ENCODE data around the gene NMU. TPM values are rescaled to one million over a fixed set of nuclear protein-coding genes. Genes with fewer than 3 reads are reported as not detected.

The NMU gene
- total RNA-seq, 1 experiment from 2014 or later: 22.6 TPM

DNA sequence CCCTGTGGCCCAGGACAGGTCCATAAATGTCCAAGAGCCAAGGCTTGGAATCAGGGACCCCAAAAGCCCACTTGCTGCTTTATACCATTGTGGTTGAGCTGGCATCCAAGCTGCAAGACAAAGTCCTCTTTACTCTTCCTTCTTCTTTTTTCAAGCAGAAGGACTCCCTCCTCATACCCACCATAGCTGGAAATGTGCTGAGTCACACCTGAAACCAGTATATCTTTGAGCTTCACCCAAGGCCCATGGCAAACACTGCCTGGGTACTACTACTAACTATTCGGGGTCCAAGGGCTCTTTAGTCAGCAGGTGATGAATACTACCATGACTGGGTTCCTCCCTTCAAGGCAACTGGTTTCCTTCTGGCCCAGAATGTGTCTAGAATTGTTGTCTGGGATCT is 37.3 kb upstream of the NMU start:
- Histone ChIP-seq H2AFZ (no peak overlapping the region), H3K79me2 (ENCODE audit: low read depth) (no peaks in the 10 kb centered on the region), H3K36me3 (ENCODE audit: low read depth) (no peaks in the 10 kb centered on the region), H3F3A (ENCODE audit: insufficient read depth, low read depth) (no peaks in the 10 kb centered on the region), H4K20me1 (ENCODE audit: insufficient read depth) (no peaks in the 10 kb centered on the region), H3K4me3 (no peak overlapping the region), H3K4me1 (replicated peaks; ENCODE audit: insufficient read depth) (no peaks in the 10 kb centered on the region), H3K4me2 (no peak overlapping the region), H3K27ac (no peak overlapping the region), H3K9me2 (ENCODE audit: insufficient read depth) (no peaks in the 10 kb centered on the region), H3K9me3 (ENCODE audit: insufficient read depth, low read depth) (no peaks in the 10 kb centered on the region), H3K27me3 (ENCODE audit: insufficient read depth, low read depth) (no peaks in the 10 kb centered on the region)
- TF ChIP-seq EZH2 (IDR thresholded peaks at IDR 0.05; ENCODE audit: low read depth): no peak
- TF ChIP-seq, protein P1, sequence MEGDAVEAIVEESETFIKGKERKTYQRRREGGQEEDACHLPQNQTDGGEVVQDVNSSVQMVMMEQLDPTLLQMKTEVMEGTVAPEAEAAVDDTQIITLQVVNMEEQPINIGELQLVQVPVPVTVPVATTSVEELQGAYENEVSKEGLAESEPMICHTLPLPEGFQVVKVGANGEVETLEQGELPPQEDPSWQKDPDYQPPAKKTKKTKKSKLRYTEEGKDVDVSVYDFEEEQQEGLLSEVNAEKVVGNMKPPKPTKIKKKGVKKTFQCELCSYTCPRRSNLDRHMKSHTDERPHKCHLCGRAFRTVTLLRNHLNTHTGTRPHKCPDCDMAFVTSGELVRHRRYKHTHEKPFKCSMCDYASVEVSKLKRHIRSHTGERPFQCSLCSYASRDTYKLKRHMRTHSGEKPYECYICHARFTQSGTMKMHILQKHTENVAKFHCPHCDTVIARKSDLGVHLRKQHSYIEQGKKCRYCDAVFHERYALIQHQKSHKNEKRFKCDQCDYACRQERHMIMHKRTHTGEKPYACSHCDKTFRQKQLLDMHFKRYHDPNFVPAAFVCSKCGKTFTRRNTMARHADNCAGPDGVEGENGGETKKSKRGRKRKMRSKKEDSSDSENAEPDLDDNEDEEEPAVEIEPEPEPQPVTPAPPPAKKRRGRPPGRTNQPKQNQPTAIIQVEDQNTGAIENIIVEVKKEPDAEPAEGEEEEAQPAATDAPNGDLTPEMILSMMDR (conservative IDR thresholded peaks at IDR 0.05): no peak
- no TSS peak for BruUV-seq (replicated peaks)
- DNase-seq: no peak
- intact Hi-C loops (cut with micrococcal nuclease; ENCODE audit: unreplicated experiment): no loop called here
- ChIA-PET POLR2A (ENCODE audit: unreplicated experiment) (no interaction called here), CTCF (no interaction called here)

DNA sequence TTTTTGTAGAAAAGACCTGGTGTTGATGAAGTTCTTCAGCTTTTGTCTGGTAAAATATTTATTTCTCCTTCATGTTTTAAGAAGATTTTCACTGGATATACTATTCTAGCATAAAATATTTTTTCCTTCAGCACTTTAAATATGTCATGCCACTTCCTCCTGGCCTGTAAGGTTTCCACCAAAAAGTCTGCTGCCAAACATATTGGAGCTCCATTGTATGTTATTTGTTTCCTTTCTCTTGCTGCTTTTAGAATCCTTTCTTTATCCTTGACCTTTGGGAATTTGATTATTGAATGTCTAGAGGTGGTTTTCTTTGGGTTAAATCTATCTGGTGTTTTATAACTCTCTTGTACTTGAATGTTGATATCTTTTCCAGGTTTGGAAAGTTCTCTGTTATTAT is 35.6 kb upstream of the NMU start:
- no peak overlapping the region for H3K4me2 ChIP-seq
- intact Hi-C loops (cut with micrococcal nuclease; ENCODE audit: unreplicated experiment): no loop called here
- POLR2A ChIA-PET (ENCODE audit: unreplicated experiment): interaction anchor here (0.7 kb wide), 1 partner anchor 36 kb away, joined by 5 read pairs; no protein-coding TSS in a partner anchor
- no peak overlapping the region for H3K27ac ChIP-seq
- DNase-seq: no peak
- H3K27me3 ChIP-seq (ENCODE audit: insufficient read depth, low read depth): no peaks in the 10 kb centered on the region
- no peaks in the 10 kb centered on the region for H3K79me2 ChIP-seq (ENCODE audit: low read depth)
- CTCF ChIA-PET: no interaction called here
- H2AFZ ChIP-seq: no peak overlapping the region
- H4K20me1 ChIP-seq (ENCODE audit: insufficient read depth): no peaks in the 10 kb centered on the region
- BruUV-seq (replicated peaks): no TSS peak
- H3K9me2 ChIP-seq (ENCODE audit: insufficient read depth): no peaks in the 10 kb centered on the region
- H3K9me3 ChIP-seq (ENCODE audit: insufficient read depth, low read depth): no peaks in the 10 kb centered on the region
- no peaks in the 10 kb centered on the region for H3K4me1 ChIP-seq (replicated peaks; ENCODE audit: insufficient read depth)
- TF ChIP-seq, protein P1 (conservative IDR thresholded peaks at IDR 0.05): no peak
- TF ChIP-seq EZH2 (IDR thresholded peaks at IDR 0.05; ENCODE audit: low read depth): no peak
- no peaks in the 10 kb centered on the region for H3K36me3 ChIP-seq (ENCODE audit: low read depth)
- no peaks in the 10 kb centered on the region for H3F3A ChIP-seq (ENCODE audit: insufficient read depth, low read depth)
- no peak overlapping the region for H3K4me3 ChIP-seq

DNA sequence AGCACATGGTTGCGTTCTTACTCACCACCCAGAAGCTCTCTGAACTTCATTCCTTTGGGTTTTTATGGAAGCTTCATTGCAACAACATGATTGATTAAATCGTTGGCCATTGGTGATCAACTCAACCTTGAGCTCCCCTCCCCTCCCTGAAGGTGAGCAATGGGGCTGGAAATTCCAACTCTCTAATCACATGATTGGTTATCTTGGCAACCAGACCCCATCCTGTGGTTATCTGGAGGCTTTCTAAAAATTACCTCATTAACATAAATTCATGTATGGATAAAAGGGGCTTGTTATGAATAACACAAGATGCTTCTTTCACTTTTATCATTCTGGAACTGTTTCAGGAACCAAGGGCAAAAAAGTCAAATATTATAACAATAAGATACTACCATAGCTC is 34.6 kb upstream of the NMU start:
- DNase-seq: no peak
- Histone ChIP-seq H2AFZ (no peak overlapping the region), H3K4me3 (no peak overlapping the region), H3K79me2 (ENCODE audit: low read depth) (no peaks in the 10 kb centered on the region), H3K9me3 (ENCODE audit: insufficient read depth, low read depth) (no peaks in the 10 kb centered on the region), H3K27me3 (ENCODE audit: insufficient read depth, low read depth) (no peaks in the 10 kb centered on the region), H3K9me2 (ENCODE audit: insufficient read depth) (no peaks in the 10 kb centered on the region), H3K36me3 (ENCODE audit: low read depth) (no peaks in the 10 kb centered on the region), H3K4me2 (no peak overlapping the region), H3K4me1 (replicated peaks; ENCODE audit: insufficient read depth) (no peaks in the 10 kb centered on the region), H4K20me1 (ENCODE audit: insufficient read depth) (no peaks in the 10 kb centered on the region), H3F3A (ENCODE audit: insufficient read depth, low read depth) (no peaks in the 10 kb centered on the region), H3K27ac (no peak overlapping the region)
- POLR2A ChIA-PET (ENCODE audit: unreplicated experiment): no interaction called here
- BruUV-seq (replicated peaks): no TSS peak
- intact Hi-C loops (cut with micrococcal nuclease; ENCODE audit: unreplicated experiment): no loop called here
- CTCF ChIA-PET: no interaction called here
- no peak for TF ChIP-seq EZH2 (IDR thresholded peaks at IDR 0.05; ENCODE audit: low read depth)
- TF ChIP-seq, protein P1 (conservative IDR thresholded peaks at IDR 0.05): no peak
